DOHH2 (cell line): ENCODE results near the gene CRYBB3.
"Not testable (repeated sequence)": the region's sequence is repeated elsewhere in the genome, so short reads cannot be mapped to it uniquely, and the experiment has no call there.

Source experiments
- H3F3A ChIP-seq: fragments of 200-600 bp; sonication (generic), shearing (Covaris generic); 2 replicates; pipeline ENCODE4 v1.6.0; 2016; ENCODE audit warnings: antibody characterized with exemption, mild to moderate bottlenecking; ENCODE audit not compliant: control insufficient read depth, insufficient read depth
- H3K27ac ChIP-seq: fragments of 200-600 bp; sonication (generic); 2 replicates; pipeline ENCODE4 v1.5.1; 2014; ENCODE audit warnings: low read depth, mild to moderate bottlenecking, low read length, moderate library complexity
- H3K27me3 ChIP-seq: fragments of 200-600 bp; sonication (generic); 2 replicates; pipeline ENCODE4 v1.6.1; 2014; ENCODE audit warnings: mild to moderate bottlenecking, low read length, mixed read lengths; ENCODE audit not compliant: control insufficient read depth
- H3K36me3 ChIP-seq: fragments of 200-600 bp; sonication (generic); 2 replicates; pipeline ENCODE4 v1.6.1; 2014; ENCODE audit warnings: mild to moderate bottlenecking, low read length, moderate library complexity, mixed read lengths; ENCODE audit not compliant: control insufficient read depth
- H3K4me1 ChIP-seq: fragments of 200-600 bp; sonication (generic); 2 replicates; pipeline ENCODE4 v1.6.1; 2014; ENCODE audit warnings: mild to moderate bottlenecking, low read length, mixed read lengths; ENCODE audit not compliant: control insufficient read depth
- H3K4me2 ChIP-seq: fragments of 200-600 bp; sonication (generic); 2 replicates; pipeline ENCODE4 v1.6.0; 2014; ENCODE audit warnings: mild to moderate bottlenecking, low read length, moderate library complexity
- H3K4me3 ChIP-seq: fragments of 200-600 bp; sonication (generic); 2 replicates; pipeline ENCODE4 v1.5.1; 2014; ENCODE audit warnings: mild to moderate bottlenecking, low read length, mixed read lengths
- H3K79me2 ChIP-seq: fragments of 200-600 bp; sonication (generic); 2 replicates; pipeline ENCODE4 v1.6.1; 2014; ENCODE audit warnings: mild to moderate bottlenecking, low read length, mixed read lengths; ENCODE audit not compliant: control insufficient read depth
- H3K9me2 ChIP-seq: fragments of 200-600 bp; sonication (generic); replicated peaks from 2 replicates; pipeline ENCODE4 v1.6.1; 2014; ENCODE audit warnings: mild to moderate bottlenecking, low read length, mixed read lengths; ENCODE audit not compliant: control insufficient read depth
- H3K9me3 ChIP-seq: fragments of 200-600 bp; sonication (generic); 2 replicates; pipeline ENCODE4 v1.6.1; 2014; ENCODE audit warnings: antibody characterized with exemption, low read length, mixed read lengths; ENCODE audit not compliant: control insufficient read depth, insufficient read depth
- H4K20me1 ChIP-seq: fragments of 200-600 bp; sonication (generic); 2 replicates; pipeline ENCODE4 v1.6.0; 2014; ENCODE audit warnings: low read depth, mild to moderate bottlenecking, antibody characterized with exemption, low read length, moderate library complexity; ENCODE audit not compliant: control insufficient read depth, insufficient read depth
- CTCF ChIP-seq: fragments of 200-600 bp; sonication (generic); IDR thresholded peaks from one replicate; pipeline ENCODE4 v1.5.1; 2014; ENCODE audit warnings: antibody characterized with exemption, mild to moderate bottlenecking, low read depth, low read length; ENCODE audit not compliant: poor library complexity, severe bottlenecking
- EZH2phosphoT487 ChIP-seq: fragments of 200-600 bp; sonication (generic); IDR thresholded peaks from 2 replicates; pipeline ENCODE4 v1.6.1; 2017; ENCODE audit warnings: borderline replicate concordance, mild to moderate bottlenecking, antibody characterized with exemption, low read length, moderate library complexity, mixed read lengths

The CRYBB3 gene

DNA sequence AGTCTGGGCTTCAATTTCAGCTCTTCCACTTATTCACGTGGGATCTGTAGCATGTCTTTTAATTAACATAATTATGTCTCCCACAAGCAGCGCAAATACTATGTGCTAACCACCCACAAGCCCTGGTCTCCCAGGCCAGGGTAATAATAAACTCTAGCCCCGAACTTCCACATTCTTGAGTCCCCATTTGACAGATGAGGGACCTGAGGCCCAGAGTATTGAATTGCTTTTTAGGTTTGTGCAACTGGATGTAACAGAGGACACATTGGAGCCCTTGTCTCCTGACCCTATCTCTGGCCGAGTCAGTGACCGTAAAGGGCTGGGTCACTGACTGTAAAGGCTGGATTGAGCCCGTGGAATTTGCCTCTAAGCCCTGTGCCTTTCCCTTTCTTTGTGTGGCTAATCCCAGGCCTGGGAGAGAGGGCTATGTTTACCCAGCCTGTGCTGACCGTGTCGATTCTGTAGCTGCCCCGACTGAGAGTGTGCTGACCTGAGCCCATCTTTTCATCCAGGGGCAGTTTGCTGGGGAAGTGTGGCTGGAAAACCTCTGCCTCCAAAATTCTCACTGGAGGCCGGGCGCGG, 23.7 kb downstream of the CRYBB3 start:
- no peaks in the 10 kb centered on the region; the same call in 1 of the 2 replicates for H3K27me3 ChIP-seq
- H4K20me1 ChIP-seq: no peaks in the 10 kb centered on the region
- no peaks in the 10 kb centered on the region for H3K9me3 ChIP-seq
- TF ChIP-seq CTCF: no peak
- no peak for TF ChIP-seq EZH2phosphoT487
- H3K4me3 ChIP-seq: no peak overlapping the region
- H3K9me2 ChIP-seq: no peaks in the 10 kb centered on the region
- no peaks in the 10 kb centered on the region for H3K79me2 ChIP-seq
- no peak overlapping the region for H3K27ac ChIP-seq
- no peaks in the 10 kb centered on the region for H3F3A ChIP-seq
- H3K36me3 ChIP-seq: no peaks in the 10 kb centered on the region
- no peaks in the 10 kb centered on the region for H3K4me1 ChIP-seq
- no peak overlapping the region for H3K4me2 ChIP-seq

- no peak for TF ChIP-seq EZH2phosphoT487
- no peak for TF ChIP-seq CTCF
- H3K4me1 ChIP-seq: no peaks in the 10 kb centered on the region
Measured at GRCh38 chr22:25228822-25229221, 29.2 kb downstream of the CRYBB3 start.

GRCh38 chr22:25230760-25231159, 31.1 kb downstream of the CRYBB3 start:
- H3K4me1 ChIP-seq, H4K20me1 ChIP-seq, H3K79me2 ChIP-seq, H3K27me3 ChIP-seq, H3F3A ChIP-seq, H3K4me2 ChIP-seq, H3K36me3 ChIP-seq, H3K4me3 ChIP-seq, H3K9me2 ChIP-seq, H3K9me3 ChIP-seq, H3K27ac ChIP-seq: not testable (repeated sequence)

More at GRCh38 chr22:25228822-25229221, 29.2 kb downstream of the CRYBB3 start:
- Histone ChIP-seq H3K4me2 (no peak overlapping the region), H4K20me1 (no peaks in the 10 kb centered on the region), H3K27me3 (no peaks in the 10 kb centered on the region), H3K9me2 (no peaks in the 10 kb centered on the region), H3K4me3 (no peak overlapping the region), H3K79me2 (no peaks in the 10 kb centered on the region), H3K36me3 (no peaks in the 10 kb centered on the region), H3K9me3 (no peaks in the 10 kb centered on the region), H3K27ac (no peak overlapping the region), H3F3A (no peaks in the 10 kb centered on the region)

DNA sequence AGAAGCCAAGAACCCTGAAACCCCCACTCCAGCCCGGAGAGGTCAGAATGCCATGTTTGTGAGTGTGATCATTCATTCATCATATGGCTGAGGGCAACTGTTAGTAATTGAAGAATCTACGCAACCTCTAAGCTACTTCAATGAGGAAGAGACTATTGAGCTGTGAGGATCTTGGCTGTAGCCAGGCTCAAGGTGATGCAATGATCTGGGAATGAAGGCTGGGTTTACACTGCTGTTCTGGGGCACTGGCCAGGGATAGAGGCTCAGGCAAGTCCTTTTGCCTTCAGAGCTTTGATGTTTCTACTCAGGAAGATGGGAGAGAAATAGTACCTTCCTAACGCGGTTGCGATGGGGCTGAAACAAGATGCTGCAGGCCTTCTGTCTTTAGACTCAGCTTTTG, 32.6 kb downstream of the CRYBB3 start:
- no peaks in the 10 kb centered on the region for H3K9me3 ChIP-seq
- no peak overlapping the region for H3K27ac ChIP-seq
- H3K4me3 ChIP-seq: no peak overlapping the region
- H3K4me2 ChIP-seq: no peak overlapping the region
- no peak for TF ChIP-seq CTCF
- TF ChIP-seq EZH2phosphoT487: no peak
- H3K36me3 ChIP-seq: no peaks in the 10 kb centered on the region
- H3F3A ChIP-seq: no peaks in the 10 kb centered on the region
- no peaks in the 10 kb centered on the region for H4K20me1 ChIP-seq
- H3K9me2 ChIP-seq: no peaks in the 10 kb centered on the region
- no peaks in the 10 kb centered on the region for H3K79me2 ChIP-seq
- H3K27me3 ChIP-seq: 0 out of 2 replicates have a peak, but pooled peaks cover under 1% of the 10 kb centered on the region
- H3K4me1 ChIP-seq: no peaks in the 10 kb centered on the region

DNA sequence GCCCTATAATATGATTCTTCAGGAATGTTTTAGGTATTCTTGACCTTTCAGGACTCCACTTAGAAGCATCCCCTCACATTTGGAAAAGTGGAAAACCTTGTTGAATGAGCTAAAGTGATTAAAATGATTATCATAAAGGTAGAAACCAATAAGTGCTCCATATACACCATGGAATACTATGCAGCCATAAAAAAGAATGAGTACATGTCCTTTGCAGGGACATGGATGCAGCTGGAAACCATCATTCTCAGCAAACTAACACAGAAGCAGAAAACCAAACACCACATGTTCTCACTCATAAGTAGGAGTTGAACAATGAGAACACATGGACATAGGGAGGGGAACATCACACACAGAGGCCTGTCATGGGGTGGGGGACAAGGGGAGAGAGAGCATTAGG, 34.0 kb downstream of the CRYBB3 start:
- not testable (repeated sequence) for H3K4me3 ChIP-seq, H3K27me3 ChIP-seq, H3K36me3 ChIP-seq, H3K9me2 ChIP-seq, H3K4me1 ChIP-seq, H4K20me1 ChIP-seq, H3K27ac ChIP-seq, H3K79me2 ChIP-seq, H3K9me3 ChIP-seq, H3K4me2 ChIP-seq, H3F3A ChIP-seq
